ENCODE results near the gene MGP.

- TF ChIP-seq CTCF (IDR thresholded peaks at IDR 0.05; ENCODE audit: poor library complexity) (no peak), EZH2phosphoT487 (IDR thresholded peaks at IDR 0.05; ENCODE audit: low read depth, severe bottlenecking, unreplicated experiment) (no peak)
Observed at GRCh38 chr12:14921218-14921617, 35.6 kb upstream of the MGP start.

Measured in hepatocyte (in vitro differentiated cells).